Measurements from ENCODE around the gene SECTM1.

The SECTM1 gene

GRCh38 chr17:82346342-82347300, 13.1 kb upstream of the SECTM1 start:
- FAIRE-seq (no peak), DNase-seq (ENCODE audit: insufficient read length, low spot score) (no peak)
- TF ChIP-seq POLR2A (IDR thresholded peaks at IDR 0.05; ENCODE audit: low read depth, low read length), result no peak

GRCh38 chr17:82345151-82345976, 11.8 kb upstream of the SECTM1 start:
- DNase-seq (ENCODE audit: insufficient read length, low spot score) (no peak), FAIRE-seq (no peak)
- no peak for TF ChIP-seq POLR2A (IDR thresholded peaks at IDR 0.05; ENCODE audit: low read depth, low read length)

DNA sequence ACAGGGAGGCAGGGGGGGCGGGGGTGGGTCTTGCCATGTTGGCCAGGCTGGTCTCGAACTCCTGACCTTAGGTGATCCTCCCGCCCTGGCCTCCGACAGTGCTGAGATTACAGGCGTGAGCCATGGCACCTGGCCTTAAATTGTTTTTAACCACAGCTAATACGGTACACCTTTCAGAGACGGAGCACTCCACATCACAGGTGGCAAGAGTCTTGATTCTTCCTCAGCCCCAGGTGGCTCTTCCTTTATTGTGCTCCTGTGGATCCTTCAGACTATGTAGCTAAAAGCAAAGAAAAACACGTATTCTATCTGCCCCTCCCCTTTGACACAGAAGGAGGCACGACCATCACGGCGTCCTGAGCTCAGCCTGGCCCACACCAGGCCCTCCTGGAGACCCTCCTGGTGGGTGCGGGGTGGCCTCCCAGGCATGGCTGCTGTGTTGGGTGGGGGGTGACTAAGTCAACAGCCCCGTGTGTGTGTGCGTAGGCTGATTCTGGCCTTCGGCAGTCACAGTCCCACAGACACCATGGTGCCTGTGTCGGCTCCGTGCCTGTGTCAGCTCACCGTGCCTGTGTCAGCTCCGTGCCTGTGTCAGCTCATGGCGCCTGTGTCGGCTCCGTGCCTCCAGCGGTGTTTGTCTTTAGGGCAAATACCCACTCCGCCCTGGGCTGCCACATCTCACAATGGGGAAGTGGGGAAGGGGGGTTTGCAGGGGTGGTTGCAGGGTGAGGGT, 10.8 kb upstream of the SECTM1 start:
- TF ChIP-seq POLR2A (IDR thresholded peaks at IDR 0.05; ENCODE audit: low read depth, low read length), result no peak
- FAIRE-seq (no peak), DNase-seq (ENCODE audit: insufficient read length, low spot score) (no peak)

GRCh38 chr17:82343560-82343959, 10.0 kb upstream of the SECTM1 start:
- no peak for TF ChIP-seq POLR2A (IDR thresholded peaks at IDR 0.05; ENCODE audit: low read depth, low read length)
- no peak for FAIRE-seq
- no peak for DNase-seq (ENCODE audit: insufficient read length, low spot score)

DNA sequence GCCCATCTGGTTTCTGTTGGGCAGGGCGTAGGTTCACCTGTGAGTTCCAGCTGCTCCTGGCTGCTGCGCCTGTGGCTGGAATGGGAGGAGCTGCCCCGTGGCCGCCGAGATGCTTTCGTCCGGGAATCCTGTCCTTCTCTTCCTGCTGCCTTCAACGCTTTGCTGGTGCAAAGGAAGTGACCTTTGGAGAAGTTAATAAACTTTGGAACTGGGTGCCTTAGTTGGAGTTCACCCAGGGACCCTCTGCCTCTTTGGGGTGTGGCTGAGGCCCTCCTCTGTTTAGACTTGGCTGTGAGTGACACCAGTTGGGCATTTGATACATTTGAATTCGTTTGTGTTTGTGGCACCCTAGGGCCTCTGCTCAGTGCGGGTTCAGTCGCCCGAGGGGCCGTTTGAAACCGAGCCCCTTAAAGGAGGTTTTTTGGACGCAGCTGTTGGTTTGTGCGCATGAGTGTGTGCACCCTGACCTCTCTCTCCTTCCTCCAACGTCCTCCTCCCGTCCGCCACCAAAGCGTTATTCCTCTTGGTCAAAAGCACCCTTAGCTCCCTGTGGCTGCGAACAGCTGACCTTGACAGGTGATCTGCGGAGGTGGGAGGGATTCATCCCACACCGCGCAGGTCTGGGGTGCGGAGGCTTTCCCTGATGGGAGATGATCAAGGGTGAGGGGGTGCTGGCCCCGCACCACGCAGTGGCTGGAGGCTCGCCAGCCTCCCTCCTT, 9.0 kb upstream of the SECTM1 start:
- DNase-seq (ENCODE audit: insufficient read length, low spot score), result no peak
- no peak for TF ChIP-seq POLR2A (IDR thresholded peaks at IDR 0.05; ENCODE audit: low read depth, low read length)
- no peak for FAIRE-seq

DNA sequence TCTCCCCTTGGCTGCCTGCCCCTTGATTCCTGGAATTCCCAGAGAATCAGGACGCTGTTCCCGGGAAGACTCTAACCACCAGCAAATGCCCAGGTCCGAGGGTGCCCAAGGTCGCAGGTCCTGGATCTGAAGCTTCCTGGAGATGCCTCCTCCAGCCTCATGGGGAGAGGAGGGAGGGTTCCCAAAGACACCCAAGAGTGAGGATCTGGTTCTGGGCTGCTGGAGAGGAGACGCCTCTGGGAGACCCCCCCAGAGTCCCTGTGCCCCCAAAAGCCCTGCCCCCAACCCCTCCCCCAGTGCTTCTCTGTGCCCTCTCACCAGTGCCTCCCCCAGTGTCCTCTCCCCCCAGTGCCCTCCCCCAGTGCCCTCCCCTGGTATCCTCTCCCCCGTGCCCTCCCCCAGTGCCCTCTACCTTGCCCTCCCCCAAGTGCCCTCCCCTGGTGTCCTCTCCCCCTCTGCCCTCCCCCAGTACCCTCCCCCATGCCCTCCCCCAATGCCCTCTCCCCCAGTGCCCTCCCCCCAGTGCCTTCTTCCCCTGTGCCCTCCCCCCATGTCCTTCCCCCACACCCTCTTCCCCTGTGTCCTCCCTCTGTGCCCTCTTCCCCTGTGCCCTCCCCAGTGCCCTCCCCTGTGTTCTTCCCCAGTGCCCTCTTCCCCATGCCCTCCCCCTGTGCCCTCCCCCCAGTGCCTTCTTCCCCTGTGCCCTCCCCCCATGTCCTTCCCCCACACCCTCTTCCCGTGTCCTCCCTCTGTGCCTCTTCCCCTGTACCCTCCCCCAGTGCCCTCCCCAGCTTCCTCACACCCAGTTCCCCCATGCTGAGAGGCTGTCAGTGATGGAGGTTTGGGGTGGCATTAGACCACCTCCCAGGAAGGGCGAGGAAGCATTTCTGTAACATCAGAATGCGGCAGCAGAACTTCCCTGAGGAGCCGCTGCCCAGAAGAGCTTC, 6.3 kb upstream of the SECTM1 start:
- no peak for TF ChIP-seq POLR2A (IDR thresholded peaks at IDR 0.05; ENCODE audit: low read depth, low read length)
- FAIRE-seq (no peak), DNase-seq (ENCODE audit: insufficient read length, low spot score) (no peak)

GRCh38 chr17:82338858-82339633, 5.5 kb upstream of the SECTM1 start:
- no peak for TF ChIP-seq POLR2A (IDR thresholded peaks at IDR 0.05; ENCODE audit: low read depth, low read length)
- DNase-seq (ENCODE audit: insufficient read length, low spot score) (peak; percentile 94), FAIRE-seq (no peak)

- DNase-seq (ENCODE audit: insufficient read length, low spot score) (no peak), FAIRE-seq (no peak)
- no peak for TF ChIP-seq POLR2A (IDR thresholded peaks at IDR 0.05; ENCODE audit: low read depth, low read length)
Measured at GRCh38 chr17:82334622-82335394, 1.2 kb upstream of the SECTM1 start.

DNA sequence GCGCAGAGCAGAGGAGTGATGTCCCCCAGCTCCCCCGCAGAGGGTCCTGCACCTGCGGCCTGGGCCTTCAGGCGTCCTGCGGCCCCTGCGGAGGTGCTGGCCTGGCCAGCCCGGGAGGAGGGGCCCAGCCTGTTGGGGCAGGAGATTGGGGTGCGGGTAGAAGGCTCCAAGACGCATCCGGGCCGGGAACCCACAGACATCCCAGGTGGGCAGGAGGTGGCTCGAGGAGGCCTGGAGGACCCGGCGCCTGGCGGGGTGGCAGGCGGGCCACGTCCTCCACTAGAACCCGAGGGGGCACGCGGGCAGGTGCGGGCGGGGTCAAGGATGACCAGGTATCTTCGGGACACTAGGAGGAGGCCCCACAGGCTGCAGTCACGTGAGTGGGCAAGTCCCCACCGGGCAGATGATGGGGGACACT, 647 bp upstream of the SECTM1 start:
- TF ChIP-seq POLR2A (IDR thresholded peaks at IDR 0.05; ENCODE audit: low read depth, low read length), result no peak
- DNase-seq (ENCODE audit: insufficient read length, low spot score) (no peak), FAIRE-seq (no peak)

DNA sequence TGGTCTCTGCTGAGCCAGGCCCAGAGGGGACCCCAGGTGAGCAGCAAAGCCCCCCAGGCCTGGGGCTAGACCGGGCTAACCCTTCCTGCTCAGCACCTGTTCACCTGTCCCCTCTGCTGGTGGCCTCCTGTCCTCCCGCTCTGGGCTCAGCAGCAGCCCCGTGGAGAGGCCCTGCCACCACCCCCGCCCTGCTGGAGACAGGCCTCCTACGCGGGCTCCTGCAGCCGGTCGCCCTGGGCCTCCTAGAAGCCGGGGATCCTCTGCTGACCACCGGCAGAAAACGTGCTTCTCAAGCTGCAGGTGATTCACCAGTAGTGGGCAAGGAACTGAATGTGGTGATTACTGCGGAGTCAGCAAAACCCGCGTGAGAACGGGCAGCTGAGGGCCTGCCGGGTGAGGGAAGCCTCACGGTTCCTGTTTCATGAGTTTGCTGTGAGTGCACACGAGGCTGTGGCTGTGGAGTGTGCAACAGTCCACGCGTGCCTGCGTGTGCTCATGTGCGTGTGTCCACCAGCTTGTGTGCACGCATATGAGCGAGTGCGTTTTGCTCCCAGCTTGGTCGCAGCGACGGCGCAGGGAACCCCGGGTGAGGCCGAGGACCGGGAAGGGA, 792 bp downstream of the SECTM1 start:
- FAIRE-seq (no peak), DNase-seq (ENCODE audit: insufficient read length, low spot score) (peak; percentile 70)
- no peak for TF ChIP-seq POLR2A (IDR thresholded peaks at IDR 0.05; ENCODE audit: low read depth, low read length)

Measured in H54 (cell line).